Measurements from ENCODE around the gene ADGRV1. TPM values are rescaled to one million over a fixed set of nuclear protein-coding genes. Genes with fewer than 3 reads are reported as not detected.

The ADGRV1 gene
- total RNA-seq, 1 experiment from 2014 or later: 6.8 TPM

GRCh38 chr5:90894866-90895420, 336.3 kb downstream of the ADGRV1 start:
- BruUV-seq (replicated peaks): no TSS peak
- no peaks in the 10 kb centered on the region for H3K36me3 ChIP-seq (ENCODE audit: insufficient read depth, low read length, poor library complexity, severe bottlenecking)
- CTCF ChIA-PET: no interaction called here

DNA sequence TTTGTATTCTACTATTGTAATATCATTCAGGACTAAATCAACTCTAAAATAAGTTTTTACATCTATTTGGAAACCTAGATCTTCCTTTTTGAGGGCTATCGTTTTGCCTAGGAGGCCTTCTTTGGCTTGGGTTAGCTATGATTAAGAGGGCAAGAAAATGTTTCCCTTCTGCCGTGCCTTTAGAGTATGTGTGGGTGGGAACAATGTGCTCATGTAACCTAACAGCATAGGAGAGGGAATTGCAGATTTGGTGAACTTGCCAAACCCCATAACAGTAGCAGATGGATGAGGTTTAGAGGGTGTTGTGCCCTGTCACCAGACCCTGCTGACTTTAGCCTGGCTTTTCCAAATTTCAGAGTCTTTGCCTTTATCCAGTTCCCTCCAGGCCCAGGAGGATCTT, 339.0 kb downstream of the ADGRV1 start:
- no peak overlapping the region for H3K27ac ChIP-seq (ENCODE audit: low read depth, low read length, poor library complexity, severe bottlenecking)
- DNase-seq (ENCODE audit: low spot score): no peak
- no peak for TF ChIP-seq EZH2 (IDR thresholded peaks at IDR 0.05; ENCODE audit: borderline replicate concordance, low read depth, low read length, poor library complexity, severe bottlenecking)
- no peak for TF ChIP-seq CTCF (conservative IDR thresholded peaks at IDR 0.05; ENCODE audit: low read depth, low read length)
- peaks cover 3% of the 10 kb centered on the region for H3K4me1 ChIP-seq (ENCODE audit: insufficient read depth, low read length, poor library complexity, severe bottlenecking)
- H3K27me3 ChIP-seq (replicated peaks; ENCODE audit: insufficient read depth, low read depth, low read length, poor library complexity): no peaks in the 10 kb centered on the region
- BruUV-seq (replicated peaks): no TSS peak
- H3K36me3 ChIP-seq (ENCODE audit: insufficient read depth, low read length, poor library complexity, severe bottlenecking): no peaks in the 10 kb centered on the region
- CTCF ChIA-PET: no interaction called here
- H3K9me3 ChIP-seq (ENCODE audit: low read depth, low read length, poor library complexity, severe bottlenecking): no peaks in the 10 kb centered on the region
- H3K4me3 ChIP-seq (ENCODE audit: low read depth, low read length, poor library complexity, severe bottlenecking): no peak overlapping the region
- intact Hi-C loops (cut with micrococcal nuclease; ENCODE audit: unreplicated experiment): no loop called here
- POLR2A ChIA-PET (ENCODE audit: low non-redundant PET): no interaction called here

More at GRCh38 chr5:90894866-90895420, 336.3 kb downstream of the ADGRV1 start:
- no peak for TF ChIP-seq EZH2 (IDR thresholded peaks at IDR 0.05; ENCODE audit: borderline replicate concordance, low read depth, low read length, poor library complexity, severe bottlenecking)
- no peak for TF ChIP-seq CTCF (conservative IDR thresholded peaks at IDR 0.05; ENCODE audit: low read depth, low read length)
- Histone ChIP-seq H3K4me1 (ENCODE audit: insufficient read depth, low read length, poor library complexity, severe bottlenecking) (no peaks in the 10 kb centered on the region), H3K27me3 (replicated peaks; ENCODE audit: insufficient read depth, low read depth, low read length, poor library complexity) (no peaks in the 10 kb centered on the region), H3K9me3 (ENCODE audit: low read depth, low read length, poor library complexity, severe bottlenecking) (no peaks in the 10 kb centered on the region), H3K27ac (ENCODE audit: low read depth, low read length, poor library complexity, severe bottlenecking) (no peak overlapping the region), H3K4me3 (ENCODE audit: low read depth, low read length, poor library complexity, severe bottlenecking) (no peak overlapping the region)
- POLR2A ChIA-PET (ENCODE audit: low non-redundant PET): no interaction called here
- intact Hi-C loops (cut with micrococcal nuclease; ENCODE audit: unreplicated experiment): no loop called here
- DNase-seq (ENCODE audit: low spot score): no peak

- DNase-seq (ENCODE audit: low spot score): no peak
- CTCF ChIA-PET: no interaction called here
These were observed 339.9 kb downstream of the ADGRV1 start for GRCh38 chr5:90898326-90899013.

More at GRCh38 chr5:90898326-90899013, 339.9 kb downstream of the ADGRV1 start:
- Histone ChIP-seq H3K36me3 (ENCODE audit: insufficient read depth, low read length, poor library complexity, severe bottlenecking) (no peaks in the 10 kb centered on the region), H3K27ac (ENCODE audit: low read depth, low read length, poor library complexity, severe bottlenecking) (no peak overlapping the region), H3K9me3 (ENCODE audit: low read depth, low read length, poor library complexity, severe bottlenecking) (no peaks in the 10 kb centered on the region), H3K4me3 (ENCODE audit: low read depth, low read length, poor library complexity, severe bottlenecking) (no peak overlapping the region), H3K27me3 (replicated peaks; ENCODE audit: insufficient read depth, low read depth, low read length, poor library complexity) (no peaks in the 10 kb centered on the region), H3K4me1 (ENCODE audit: insufficient read depth, low read length, poor library complexity, severe bottlenecking) (peaks cover 6% of the 10 kb centered on the region)
- no peak for TF ChIP-seq EZH2 (IDR thresholded peaks at IDR 0.05; ENCODE audit: borderline replicate concordance, low read depth, low read length, poor library complexity, severe bottlenecking)
- no peak for TF ChIP-seq CTCF (conservative IDR thresholded peaks at IDR 0.05; ENCODE audit: low read depth, low read length)
- no TSS peak for BruUV-seq (replicated peaks)
- POLR2A ChIA-PET (ENCODE audit: low non-redundant PET): no interaction called here
- intact Hi-C loops (cut with micrococcal nuclease; ENCODE audit: unreplicated experiment): no loop called here

Measured in A673 (cell line).